HEK293 (cell line): ENCODE data around the gene TBX10.

Experiments
- CTCF ChIA-PET: fragments of 350-600 bp; formaldehyde crosslinking; extraction: SDS; loops from one replicate; lab custom pipeline; 2021; ENCODE audit warnings: antibody characterized with exemption; lab: Yijun Ruan, JAX
- POLR2A ChIA-PET: fragments of 300-600 bp; formaldehyde crosslinking; extraction: SDS; loops from one replicate; lab custom pipeline; 2020; ENCODE audit warnings: antibody characterized with exemption, inconsistent platforms; lab: Yijun Ruan, JAX
- H3K27ac ChIP-seq: fragments of 200-500 bp; sonication (Bioruptor generic); 2 replicates; pipeline ENCODE4 v1.5.1; 2014; ENCODE audit warnings: low read depth, low read length, control low read depth, inconsistent platforms; ENCODE audit errors: extremely low read depth
- H3K36me3 ChIP-seq, 2 experiments: fragments of 200-500 bp in 1 of 2; sonication (Bioruptor generic) in 1 of 2; 1 replicate in 1 of 2; 2 replicates in 1 of 2; pipeline ENCODE4 v1.5.1; 2014 to 2017; ENCODE audit warnings: inconsistent platforms in 2 of 2, low read length in 2 of 2; ENCODE audit not compliant: control insufficient read depth in 2 of 2, insufficient read depth in 1 of 2
- H3K4me1 ChIP-seq: fragments of 200-500 bp; sonication (Bioruptor generic); 2 replicates; pipeline ENCODE4 v1.5.1; 2014; ENCODE audit warnings: mild to moderate bottlenecking, low read length, inconsistent platforms; ENCODE audit not compliant: control insufficient read depth, insufficient read depth
- H3K4me3 ChIP-seq: 2 replicates; pipeline ENCODE4 v1.5.1; 2011; ENCODE audit warnings: low read depth, mild to moderate bottlenecking, control low read depth, low read length, moderate library complexity
- H3K9me3 ChIP-seq: fragments of 200-500 bp; sonication (Bioruptor generic); 2 replicates; pipeline ENCODE4 v1.5.1; 2014; ENCODE audit warnings: low read depth, low read length, inconsistent platforms; ENCODE audit not compliant: control insufficient read depth, insufficient read depth
- CTCF ChIP-seq: fragments of 450-650 bp; formaldehyde crosslinking; IDR thresholded peaks from 2 replicates; pipeline ENCODE4 v1.5.1; 2016; ENCODE audit warnings: missing biosample characterization, missing genetic modification characterization
- EGR2 ChIP-seq: fragments of 450-650 bp; formaldehyde crosslinking; IDR thresholded peaks from 2 replicates; pipeline ENCODE4 v1.5.1; 2016; ENCODE audit warnings: low read depth, missing biosample characterization, missing genetic modification characterization
- GLIS2 ChIP-seq: fragments of 450-650 bp; formaldehyde crosslinking; IDR thresholded peaks from 2 replicates; pipeline ENCODE4 v1.5.1; 2016; ENCODE audit warnings: missing biosample characterization, missing genetic modification characterization
- INSM2 ChIP-seq: fragments of 450-650 bp; formaldehyde crosslinking; IDR thresholded peaks from 2 replicates; pipeline ENCODE4 v1.5.1; 2016; ENCODE audit warnings: missing biosample characterization, missing genetic modification characterization
- KLF17 ChIP-seq: fragments of 450-650 bp; formaldehyde crosslinking; IDR thresholded peaks from 2 replicates; pipeline ENCODE4 v1.5.1; 2016; ENCODE audit warnings: missing biosample characterization, missing genetic modification characterization
- KLF7 ChIP-seq: fragments of 450-650 bp; formaldehyde crosslinking; IDR thresholded peaks from 2 replicates; pipeline ENCODE4 v1.5.1; 2016; ENCODE audit warnings: missing biosample characterization, missing genetic modification characterization, borderline replicate concordance
- KLF8 ChIP-seq: fragments of 450-650 bp; formaldehyde crosslinking; IDR thresholded peaks from 2 replicates; pipeline ENCODE4 v1.5.1; 2016; ENCODE audit warnings: missing biosample characterization, missing genetic modification characterization
- MYNN ChIP-seq: fragments of 450-650 bp; formaldehyde crosslinking; IDR thresholded peaks from 2 replicates; pipeline ENCODE4 v1.5.1; 2016; ENCODE audit warnings: missing biosample characterization, missing genetic modification characterization, borderline replicate concordance
- PBX3 ChIP-seq: sonication (generic); formaldehyde crosslinking; IDR thresholded peaks from 2 replicates; pipeline ENCODE4 v1.8.1; 2022; ENCODE audit warnings: mild to moderate bottlenecking, moderate library complexity, missing genetic modification reagents
- SCRT1 ChIP-seq: fragments of 450-650 bp; formaldehyde crosslinking; IDR thresholded peaks from 2 replicates; pipeline ENCODE4 v1.5.1; 2016; ENCODE audit warnings: missing biosample characterization, missing genetic modification characterization, borderline replicate concordance
- SP2 ChIP-seq: fragments of 450-650 bp; formaldehyde crosslinking; IDR thresholded peaks from 2 replicates; pipeline ENCODE4 v1.5.1; 2016; ENCODE audit warnings: missing biosample characterization, missing genetic modification characterization
- ZFHX2 ChIP-seq: fragments of 450-650 bp; formaldehyde crosslinking; conservative IDR thresholded peaks from 2 replicates; pipeline ENCODE4 v1.5.1; 2016; ENCODE audit warnings: missing biosample characterization, missing genetic modification characterization
- ZNF292 ChIP-seq: fragments of 450-650 bp; formaldehyde crosslinking; IDR thresholded peaks from 2 replicates; pipeline ENCODE4 v1.5.1; 2016; ENCODE audit warnings: low read depth, missing biosample characterization, missing genetic modification characterization, borderline replicate concordance
- ZNF398 ChIP-seq: fragments of 450-650 bp; formaldehyde crosslinking; IDR thresholded peaks from 2 replicates; pipeline ENCODE4 v1.5.1; 2017; ENCODE audit warnings: missing biosample characterization, missing genetic modification characterization
- ZNF629 ChIP-seq: fragments of 450-650 bp; formaldehyde crosslinking; IDR thresholded peaks from 2 replicates; pipeline ENCODE4 v1.5.1; 2017; ENCODE audit warnings: missing biosample characterization, missing genetic modification characterization

Gene TBX10

GRCh38 chr11:67613960-67614715 lies 25.4 kb downstream of the TBX10 start (continued):
- TF ChIP-seq ZNF398 (tag by site-specific recombination) (no peak), KLF17 (no peak), MYNN (no peak), CTCF (peak; percentile 72), SCRT1 (tag by site-specific recombination) (peak; percentile 69; the same call in 1 of the 2 replicates), GLIS2 (peak; percentile 54; the same call in 1 of the 2 replicates), ZNF629 (tag by site-specific recombination) (no peak), KLF8 (0 out of 2 replicates have a peak, but pooled peaks have one; percentile 19), ZNF292 (no peak), SP2 (tag by site-specific recombination) (peak; percentile 13; the same call in 1 of the 2 replicates), PBX3 (CRISPR knock-in tag) (no peak)
- TF ChIP-seq, all 188 proteins: peak for 12

GRCh38 chr11:67613313-67613959 lies 26.1 kb downstream of the TBX10 start:
- POLR2A ChIA-PET = interaction anchor here (1.0 to 1.5 kb wide), 2 partner anchors 17 to 31 kb away, joined by 5 to 9 read pairs; partner anchors contain the start of gene NUDT8
- TF ChIP-seq KLF7 (tag by site-specific recombination) (no peak), EGR2 (peak; percentile 14; the same call in 1 of the 2 replicates)
- CTCF ChIA-PET = interaction anchor here (0.6 to 5.7 kb wide), 26 partner anchors 9 to 1227 kb away, joined by 3 to 53 read pairs (median 4); partner anchors contain the start of genes GSTP1, NUDT8 and PPP1CA
- H3K4me1 ChIP-seq = no peaks in the 10 kb centered on the region
- peaks cover 0 to 49% of the 10 kb centered on the region in 2 experiments; a peak in 1 of 3 replicates for H3K36me3 ChIP-seq
- H3K9me3 ChIP-seq = no peaks in the 10 kb centered on the region
- H3K4me3 ChIP-seq = no peak overlapping the region
- H3K27ac ChIP-seq = no peak overlapping the region

- H3K36me3 ChIP-seq = peaks cover 0 to 52% of the 10 kb centered on the region in 2 experiments; a peak in 1 of 3 replicates
- 0 out of 2 replicates have a peak, but pooled peaks have one; percentile 29 for TF ChIP-seq ZFHX2 (tag by site-specific recombination)
- TF ChIP-seq INSM2 (tag by site-specific recombination) = no peak
- TF ChIP-seq EGR2 = peak; percentile 30; the same call in 1 of the 2 replicates
- H3K9me3 ChIP-seq = no peaks in the 10 kb centered on the region
- H3K4me3 ChIP-seq = no peak overlapping the region
- POLR2A ChIA-PET = interaction anchor here (0.6 kb wide), 1 partner anchor 18 kb away, joined by 3 read pairs; no protein-coding TSS in a partner anchor
- H3K4me1 ChIP-seq = no peaks in the 10 kb centered on the region
- CTCF ChIA-PET = interaction anchor here (0.9 to 5.7 kb wide), 3 partner anchors 15 to 73 kb away, joined by 3 to 53 read pairs (median 5); partner anchors contain the start of gene NUDT8
- H3K27ac ChIP-seq = no peak overlapping the region
These were observed 26.8 kb downstream of the TBX10 start for GRCh38 chr11:67612751-67613150.
